T47D (cell line): ENCODE measurements around the gene BCAS3.

Experiments
- DNase-seq, 2 experiments: peaks; one replicate each; pipeline versions ENCODE4 v3.0.0 to v3.0.0-alpha.2; 2011 to 2012; ENCODE audit warnings: low read depth in 1 of 2, low spot score in 1 of 2
- JUND ChIP-seq: IDR thresholded peaks from 2 replicates; pipeline ENCODE4 v1.6.1; 2012; ENCODE audit warnings: low read depth
- in situ Hi-C: cut with HindIII; loops from 2 replicates; pipeline ENCODE4 v1.10.0; 2016; ENCODE audit warnings: low sequenced_read_pairs, low pct_unique_long_range_greater_than_20kb

BCAS3 gene

DNA sequence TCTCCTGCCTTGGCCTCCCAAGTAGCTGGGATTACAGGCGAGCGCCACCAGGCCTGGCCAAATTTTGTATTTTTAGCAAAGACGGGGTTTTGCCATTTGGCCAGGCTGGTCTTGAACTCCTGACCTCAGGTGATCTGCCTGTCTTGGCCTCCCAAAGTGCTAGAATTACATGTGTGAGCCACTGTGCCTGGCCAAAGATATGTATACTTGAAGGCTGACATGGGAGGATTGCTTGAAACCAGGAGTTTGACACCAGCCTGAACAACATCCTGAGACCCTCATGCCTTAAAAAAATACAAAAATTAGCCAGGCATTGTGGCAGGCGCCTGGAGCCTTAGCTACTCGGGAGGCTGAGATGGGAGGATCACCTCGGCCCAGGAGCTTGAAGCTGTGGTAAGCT lies 3.1 kb downstream of the BCAS3 start:
- in situ Hi-C loops: no loop called here
- no peak for DNase-seq
- no peak for TF ChIP-seq JUND

DNA sequence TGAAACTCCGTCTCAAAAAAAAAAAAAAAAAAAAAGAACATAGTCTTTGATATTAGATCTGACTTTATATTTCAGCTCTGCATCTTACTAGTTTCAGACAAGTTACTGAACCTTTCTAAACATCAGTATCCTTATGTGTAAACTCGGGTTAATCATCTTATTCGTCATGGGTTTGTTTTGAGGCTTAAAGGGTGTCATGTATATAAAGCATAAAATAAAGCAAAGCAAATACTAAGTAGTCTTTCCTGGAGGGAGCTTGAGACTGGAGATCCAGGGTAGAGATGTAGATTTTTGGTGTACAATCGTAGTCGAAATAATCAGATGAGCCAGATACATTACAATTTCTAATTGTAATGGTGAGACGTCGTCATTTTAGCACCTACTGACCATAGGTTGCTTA lies 7.8 kb downstream of the BCAS3 start:
- in situ Hi-C loops: no loop called here
- DNase-seq: no peak
- TF ChIP-seq JUND: no peak

DNA sequence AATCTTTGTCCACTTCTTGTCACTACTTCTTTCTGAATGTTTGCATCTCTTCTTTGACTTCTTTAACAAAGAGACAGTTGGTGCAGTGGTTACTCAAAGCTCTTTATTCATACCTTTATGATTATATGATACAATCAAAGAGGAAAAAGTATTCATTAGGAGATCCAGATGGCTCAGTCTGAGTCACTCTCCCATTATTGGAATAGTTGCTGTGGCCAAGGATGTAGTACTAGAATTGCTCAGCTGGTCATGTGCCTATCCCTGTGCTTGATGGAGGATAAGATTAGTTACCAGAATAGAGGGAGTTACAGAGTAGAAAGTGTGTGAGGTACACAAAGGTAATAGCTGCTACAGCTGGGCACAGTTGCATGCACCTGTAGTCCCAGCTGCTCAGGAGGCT lies 18.3 kb downstream of the BCAS3 start:
- DNase-seq: no peak
- in situ Hi-C loops: no loop called here
- no peak for TF ChIP-seq JUND

DNA sequence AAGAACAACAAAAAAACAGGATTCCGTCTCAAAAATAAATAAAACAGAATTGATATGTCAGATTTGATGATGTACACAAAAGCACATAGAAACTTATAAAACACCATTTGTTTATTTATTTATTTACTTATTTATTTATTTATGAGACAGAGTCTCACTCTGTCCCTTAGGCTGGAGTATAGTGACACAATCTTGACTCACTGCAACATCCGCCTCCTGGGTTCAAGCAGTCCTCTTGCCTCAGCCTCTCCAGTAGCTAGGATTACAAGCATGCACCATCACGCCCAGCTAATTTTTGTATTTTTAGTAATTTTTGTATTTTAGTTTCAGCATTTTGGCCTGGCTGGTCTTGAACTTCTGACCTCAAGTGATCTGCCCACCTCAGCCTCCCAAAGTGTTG lies 21.4 kb downstream of the BCAS3 start:
- no peak for DNase-seq
- in situ Hi-C loops: no loop called here
- no peak for TF ChIP-seq JUND

DNA sequence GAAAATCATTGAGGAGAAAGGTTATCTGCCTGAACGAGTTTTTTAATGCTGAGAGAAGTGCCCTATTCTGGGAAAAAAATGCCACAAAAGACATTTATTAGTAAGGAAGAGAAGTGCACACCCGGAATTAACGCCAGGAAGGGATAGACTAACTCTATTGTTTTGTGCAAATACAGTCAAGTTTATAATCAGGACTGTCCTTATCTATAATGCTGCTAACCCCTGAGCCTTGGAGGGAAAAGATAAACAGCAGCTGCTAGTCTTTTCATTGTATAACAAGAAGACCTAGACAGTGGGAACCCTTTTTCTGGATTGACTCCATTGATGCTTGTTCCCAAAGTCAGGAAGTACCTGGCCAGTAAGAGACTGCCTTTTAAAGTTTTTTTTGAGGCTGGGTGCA lies 26.5 kb downstream of the BCAS3 start:
- in situ Hi-C loops: no loop called here
- TF ChIP-seq JUND: no peak

DNA sequence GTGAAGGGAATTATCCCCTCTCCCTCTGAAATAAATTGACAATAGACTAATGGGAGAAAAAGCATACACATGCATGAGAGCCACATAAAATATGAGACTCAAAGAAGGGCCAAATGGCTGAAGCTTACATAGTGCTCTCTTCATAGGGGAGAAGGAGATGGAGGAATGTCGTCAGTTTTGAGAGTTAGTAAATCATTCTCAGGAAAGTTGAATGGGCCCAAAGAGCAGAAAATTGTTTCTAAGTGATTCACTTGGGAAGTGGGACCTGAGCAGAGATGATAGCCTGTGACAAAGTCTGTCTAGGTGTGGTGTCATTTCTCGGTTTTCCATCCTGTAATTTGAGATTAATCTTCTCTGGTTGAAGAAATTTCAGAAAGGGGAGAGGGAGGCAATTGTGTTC lies 35.0 kb downstream of the BCAS3 start:
- no peak for TF ChIP-seq JUND
- in situ Hi-C loops: no loop called here
- DNase-seq: no peak

More for the DNA sequence above, 26.5 kb downstream of the BCAS3 start:
- DNase-seq: no peak

DNA sequence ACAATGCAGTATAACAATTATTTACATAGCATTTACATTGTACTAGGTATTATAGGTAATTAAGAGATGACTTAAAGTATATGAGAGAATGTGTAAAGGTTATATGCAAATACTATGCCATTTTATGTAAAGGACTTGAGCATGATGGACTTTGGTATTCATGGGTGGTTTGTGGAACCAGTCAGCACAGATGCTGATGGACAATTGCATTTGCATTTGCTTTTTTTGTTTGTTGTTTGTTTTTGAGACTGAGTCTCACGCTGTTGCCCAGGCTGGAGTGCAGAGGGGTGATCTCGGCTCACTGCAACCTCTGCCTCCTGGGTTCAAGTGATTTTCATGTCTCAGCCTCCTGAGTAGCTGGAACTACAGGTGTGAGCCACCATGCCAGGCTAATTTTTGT lies 36.0 kb downstream of the BCAS3 start:
- no peak for TF ChIP-seq JUND
- in situ Hi-C loops: no loop called here
- no peak for DNase-seq

DNA sequence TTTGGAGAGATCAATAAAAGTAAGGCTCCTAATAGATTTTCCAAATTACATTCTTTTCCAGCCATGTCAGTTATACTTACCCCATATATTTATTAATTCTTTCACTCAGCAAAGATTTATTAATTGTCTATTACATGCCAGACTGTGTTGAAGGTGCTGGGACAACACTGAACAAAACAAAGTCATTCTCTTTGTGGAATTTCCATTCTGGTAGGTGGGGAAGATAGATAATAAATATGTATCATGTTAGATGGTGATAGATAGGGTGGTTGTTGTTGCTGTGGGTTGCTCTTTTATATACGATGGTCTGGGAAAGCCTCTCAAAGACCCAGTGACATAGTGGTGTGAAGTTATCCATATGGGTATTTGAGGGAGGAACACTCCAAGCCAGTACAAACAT lies 39.1 kb downstream of the BCAS3 start:
- in situ Hi-C loops: no loop called here
- DNase-seq: no peak
- TF ChIP-seq JUND: no peak

DNA sequence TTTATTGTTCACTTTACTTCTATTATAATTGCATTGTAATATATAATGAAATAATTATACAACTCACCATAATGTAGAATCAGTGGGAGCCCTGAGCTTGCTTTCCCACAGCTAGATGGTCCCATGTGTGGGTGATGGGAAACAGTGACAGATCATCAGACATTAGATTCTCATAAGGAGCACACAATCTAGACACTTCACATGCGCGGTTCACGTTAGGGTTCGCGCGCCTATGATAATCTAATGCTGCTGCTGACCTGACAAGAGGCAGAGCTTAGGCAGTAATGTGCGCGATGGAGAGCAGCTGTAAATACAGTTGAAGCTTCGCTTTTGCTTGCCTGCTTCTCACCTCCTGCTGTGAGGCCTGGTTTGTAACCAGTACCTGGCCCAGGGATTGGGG lies 40.2 kb downstream of the BCAS3 start:
- in situ Hi-C loops: no loop called here
- TF ChIP-seq JUND: no peak
- no peak for DNase-seq

DNA sequence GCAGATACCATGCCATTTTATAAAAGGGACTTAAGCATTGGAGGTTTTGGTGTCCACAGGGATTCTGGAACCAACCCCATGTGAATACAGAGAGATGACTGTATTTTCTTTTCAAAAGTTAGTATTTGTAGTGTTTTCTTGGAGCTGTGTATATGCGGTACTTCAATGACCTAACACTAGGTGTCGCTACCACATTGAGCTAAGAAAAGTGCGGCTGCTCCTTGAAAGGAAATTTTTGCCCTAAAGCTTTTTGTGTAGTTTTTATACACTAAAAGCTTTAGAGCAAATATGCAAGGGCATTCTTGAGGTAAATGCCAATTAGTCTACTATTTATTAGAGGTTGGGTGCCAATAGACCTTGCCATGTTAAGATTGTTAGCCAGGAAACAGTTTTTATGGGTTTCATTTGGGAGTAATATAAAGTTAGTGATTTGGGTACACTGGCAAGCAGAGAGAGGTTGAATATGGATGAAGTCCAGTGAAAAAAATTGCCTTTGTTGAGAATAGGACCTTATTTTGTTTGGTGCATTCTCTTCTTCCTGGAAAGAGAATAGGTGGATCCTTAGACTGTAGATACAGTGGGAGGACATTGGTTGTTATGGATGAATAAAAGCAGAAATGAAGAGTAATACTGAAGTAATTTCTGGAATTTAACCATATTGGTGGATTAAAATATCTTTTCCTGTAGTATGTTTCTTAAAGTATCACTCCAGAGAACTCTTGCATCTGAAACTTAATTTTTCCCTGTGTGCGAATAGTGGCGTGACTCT lies 43.3 kb downstream of the BCAS3 start:
- in situ Hi-C loops: no loop called here
- no peak for TF ChIP-seq JUND
- peak; percentile 62 to 80 for DNase-seq

DNA sequence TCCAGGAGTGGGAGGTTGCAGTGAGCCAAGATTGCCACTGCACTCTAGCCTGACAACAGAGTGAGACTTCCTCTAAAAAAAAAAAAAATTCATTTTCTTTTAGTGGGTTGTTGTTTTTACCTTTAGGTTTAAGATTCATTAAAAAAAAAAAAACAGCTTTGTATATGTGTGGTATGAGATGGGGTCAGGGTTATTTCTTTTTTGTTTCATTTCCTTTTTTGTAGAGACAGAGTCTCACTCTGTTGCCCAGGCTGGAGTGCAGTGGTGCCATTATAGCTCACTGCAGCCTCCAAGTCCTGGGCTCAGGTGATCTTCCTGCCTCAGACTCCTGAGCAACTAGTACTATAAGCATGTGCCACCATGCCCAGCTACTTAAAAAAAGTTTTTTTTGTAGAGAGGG lies 47.0 kb downstream of the BCAS3 start:
- DNase-seq: no peak
- TF ChIP-seq JUND: no peak
- in situ Hi-C loops: no loop called here

DNA sequence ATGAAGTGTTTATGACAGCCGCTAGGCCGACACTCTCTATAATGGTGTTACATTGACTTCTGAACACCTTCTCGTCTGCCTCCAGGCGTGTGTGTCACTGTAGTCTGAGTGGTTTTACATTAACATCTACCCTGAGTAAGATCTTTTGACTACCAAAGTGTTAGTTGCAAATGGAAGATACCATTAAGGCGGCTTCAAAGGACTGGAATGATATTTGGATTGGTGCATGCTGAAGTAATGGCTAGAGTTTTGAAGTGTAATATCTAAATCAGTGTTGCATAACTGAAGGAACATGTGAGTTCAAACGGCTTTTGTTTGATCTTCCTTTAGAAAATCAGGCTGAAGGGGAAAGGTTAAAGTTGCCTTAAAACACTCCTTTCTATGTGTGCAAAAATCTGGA lies 52.2 kb downstream of the BCAS3 start:
- DNase-seq: no peak
- no peak for TF ChIP-seq JUND
- in situ Hi-C loops: no loop called here

DNA sequence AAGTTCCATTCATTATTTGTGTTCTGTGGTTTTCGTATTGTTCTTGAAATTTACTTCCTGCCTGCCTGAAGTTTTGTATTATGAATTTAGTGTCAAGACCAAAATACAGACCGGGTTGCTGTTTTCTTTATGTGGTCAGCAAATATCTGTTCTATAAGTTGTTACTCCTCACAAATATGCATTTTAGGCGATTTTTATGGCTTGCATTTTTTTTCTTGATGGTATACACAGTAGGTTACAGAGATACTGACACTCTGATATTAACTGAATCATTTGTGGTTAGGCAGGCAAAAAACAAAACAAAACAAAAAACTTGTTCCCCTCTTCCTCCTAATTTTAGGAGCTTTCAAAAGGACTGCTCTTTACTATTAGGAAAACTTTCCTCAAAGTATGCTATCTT lies 52.6 kb downstream of the BCAS3 start:
- no peak for DNase-seq
- TF ChIP-seq JUND: no peak
- in situ Hi-C loops: no loop called here

DNA sequence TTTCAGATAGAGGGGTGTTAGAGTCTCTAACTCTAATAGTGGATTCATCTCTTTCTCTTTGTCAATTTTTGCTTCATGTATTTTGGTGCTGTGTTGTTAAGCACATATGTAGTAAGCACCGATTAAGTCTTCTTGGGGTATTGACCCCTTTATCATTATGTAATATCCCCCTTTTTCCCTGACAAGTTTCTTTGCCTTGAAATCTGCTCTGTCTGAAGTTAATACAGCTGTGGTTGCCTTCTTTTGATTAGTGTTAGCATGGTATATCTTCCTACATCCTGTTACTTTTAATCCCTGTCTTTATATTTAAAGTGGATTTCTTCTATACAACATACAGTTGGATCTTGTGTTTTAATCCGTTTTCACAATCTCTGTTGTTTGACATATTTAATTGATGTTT lies 60.6 kb downstream of the BCAS3 start:
- no peak for TF ChIP-seq JUND
- in situ Hi-C loops: no loop called here
- no peak for DNase-seq
